GM12801 (cell line): ENCODE data around the gene GBP4.

Source experiments
- CTCF ChIP-seq: IDR thresholded peaks from one replicate; pipeline ENCODE4 v1.5.1; 2011; ENCODE audit warnings: control low read depth; ENCODE audit not compliant: insufficient read length; ENCODE audit errors: extremely low read depth

The GBP4 gene

GRCh38 chr1:89198491-89199072, at the start of gene GBP4:
Gene GBP4 (minus strand): TSS chr1:89198942. CDS start chr1:89198834, 108 bp downstream.
- TF ChIP-seq CTCF, result no peak

GRCh38 chr1:89243046-89243445, 44.3 kb upstream of the GBP4 start:
- no peak for TF ChIP-seq CTCF

- TF ChIP-seq CTCF, result no peak
These were observed 22.6 kb upstream of the GBP4 start for GRCh38 chr1:89221341-89221740.

GRCh38 chr1:89213347-89213746, 14.6 kb upstream of the GBP4 start:
- no peak for TF ChIP-seq CTCF

GRCh38 chr1:89211035-89211634, 12.4 kb upstream of the GBP4 start:
- no peak for TF ChIP-seq CTCF

- TF ChIP-seq CTCF, result no peak
These were observed 7.6 kb upstream of the GBP4 start for GRCh38 chr1:89206373-89206772.

- TF ChIP-seq CTCF, result no peak
These were observed 4.4 kb upstream of the GBP4 start for GRCh38 chr1:89203166-89203565.
